Astrocyte (in vitro differentiated cells and primary cell): ENCODE results near the gene SMAD1. TPM values are rescaled to one million over a fixed set of nuclear protein-coding genes. Genes with fewer than 3 reads are reported as not detected.

Source experiments
- DNase-seq: peaks from one replicate; pipeline ENCODE4 v3.0.0-alpha.2; 2010; ENCODE audit warnings: low read depth
- FAIRE-seq: peaks from 2 replicates; lab custom pipeline; 2011; peaks lifted over from hg19 to GRCh38; lab: Jason Lieb, UNC
- H2AFZ ChIP-seq: 2 replicates; pipeline ENCODE4 v1.6.0; 2012; ENCODE audit warnings: low read depth, low read length, inconsistent platforms
- H3K27ac ChIP-seq: 2 replicates; pipeline ENCODE4 v1.5.1; 2011; ENCODE audit warnings: low read depth, low read length, inconsistent platforms
- H3K27me3 ChIP-seq: 2 replicates; pipeline ENCODE4 v1.6.0; 2011; ENCODE audit warnings: low read length, inconsistent platforms; ENCODE audit not compliant: insufficient read depth
- H3K36me3 ChIP-seq: 2 replicates; pipeline ENCODE4 v1.5.1; 2011; ENCODE audit warnings: low read length, inconsistent platforms; ENCODE audit not compliant: insufficient read depth
- H3K4me1 ChIP-seq: 2 replicates; pipeline ENCODE4 v1.5.1; 2011; ENCODE audit warnings: low read length, inconsistent platforms; ENCODE audit not compliant: insufficient read depth
- H3K4me2 ChIP-seq: 2 replicates; pipeline ENCODE4 v1.6.0; 2012; ENCODE audit warnings: low read length, inconsistent platforms
- H3K4me3 ChIP-seq: 2 replicates; pipeline ENCODE4 v1.5.1; 2011; ENCODE audit warnings: low read depth, mild to moderate bottlenecking, low read length, inconsistent platforms; ENCODE audit not compliant: insufficient read depth
- H3K79me2 ChIP-seq: 2 replicates; pipeline ENCODE4 v1.6.0; 2012; ENCODE audit warnings: mild to moderate bottlenecking, low read length, inconsistent platforms; ENCODE audit not compliant: insufficient read depth
- H3K9ac ChIP-seq: 2 replicates; pipeline ENCODE4 v1.6.0; 2012; ENCODE audit warnings: mild to moderate bottlenecking, low read length, inconsistent platforms
- H3K9me3 ChIP-seq: 2 replicates; pipeline ENCODE4 v1.5.1; 2012; ENCODE audit warnings: low read depth, mild to moderate bottlenecking, low read length, inconsistent platforms; ENCODE audit not compliant: insufficient read depth
- H4K20me1 ChIP-seq: 2 replicates; pipeline ENCODE4 v1.6.0; 2012; ENCODE audit warnings: low read length, inconsistent platforms; ENCODE audit not compliant: insufficient read depth
- H3K27ac Mint-ChIP-seq: one replicate; pipeline ENCODE4 v1.8.0; 2021; ENCODE audit warnings: mild to moderate bottlenecking, mixed read lengths; ENCODE audit not compliant: unreplicated experiment
- H3K27me3 Mint-ChIP-seq: one replicate; pipeline ENCODE4 v1.8.0; 2021; ENCODE audit warnings: low read depth, mixed read lengths; ENCODE audit not compliant: unreplicated experiment
- H3K36me3 Mint-ChIP-seq: one replicate; pipeline ENCODE4 v1.8.0; 2021; ENCODE audit warnings: low read depth, mixed read lengths; ENCODE audit not compliant: unreplicated experiment
- H3K4me1 Mint-ChIP-seq: one replicate; pipeline ENCODE4 v1.8.0; 2021; ENCODE audit warnings: low read depth, mixed read lengths; ENCODE audit not compliant: unreplicated experiment
- H3K4me3 Mint-ChIP-seq: one replicate; pipeline ENCODE4 v1.8.0; 2021; ENCODE audit warnings: mild to moderate bottlenecking, moderate library complexity, mixed read lengths; ENCODE audit not compliant: unreplicated experiment
- H3K9me3 Mint-ChIP-seq: one replicate; pipeline ENCODE4 v1.8.0; 2021; ENCODE audit warnings: mild to moderate bottlenecking, mixed read lengths; ENCODE audit not compliant: unreplicated experiment
- CTCF ChIP-seq: IDR thresholded peaks from 2 replicates; pipeline ENCODE4 v1.5.1; 2011; ENCODE audit warnings: low read depth, mild to moderate bottlenecking, inconsistent platforms, low read length, moderate library complexity; ENCODE audit not compliant: insufficient read depth
- EZH2 ChIP-seq: IDR thresholded peaks from 2 replicates; pipeline ENCODE4 v1.6.1; 2012; ENCODE audit warnings: mild to moderate bottlenecking, low read length, inconsistent platforms; ENCODE audit not compliant: insufficient read depth
- total RNA-seq: library from RNA; stranded (reverse); gene quantifications from 2 replicates; pipeline ENCODE4 v1.2.1, GENCODE V29; 2021

Gene SMAD1
- total RNA-seq, 1 donor from 2014 or later = 29.6 TPM

GRCh38 chr4:145513020-145513621 is 31.5 kb downstream of the SMAD1 start:
- H3K27me3 ChIP-seq = no peaks in the 10 kb centered on the region
- no peak overlapping the region for H3K4me3 ChIP-seq
- peaks cover 10% of the 10 kb centered on the region for H3K36me3 Mint-ChIP-seq
- DNase-seq (no peak), FAIRE-seq (no peak)
- H3K4me1 ChIP-seq = peaks cover under 1% of the 10 kb centered on the region
- H3K27ac Mint-ChIP-seq = no peak overlapping the region
- H3K9me3 Mint-ChIP-seq = peaks cover 8% of the 10 kb centered on the region
- no peaks in the 10 kb centered on the region for H3K27me3 Mint-ChIP-seq
- H3K79me2 ChIP-seq = peaks cover 95% of the 10 kb centered on the region
- no peak overlapping the region for H3K4me2 ChIP-seq
- TF ChIP-seq CTCF (no peak), EZH2 (no peak)
- peaks cover 16% of the 10 kb centered on the region for H3K4me1 Mint-ChIP-seq
- no peaks in the 10 kb centered on the region for H3K36me3 ChIP-seq
- no peak overlapping the region for H3K9ac ChIP-seq
- no peak overlapping the region for H3K27ac ChIP-seq
- no peak overlapping the region for H2AFZ ChIP-seq
- peaks cover 23% of the 10 kb centered on the region for H4K20me1 ChIP-seq
- H3K9me3 ChIP-seq = no peaks in the 10 kb centered on the region
- no peak overlapping the region for H3K4me3 Mint-ChIP-seq

DNA sequence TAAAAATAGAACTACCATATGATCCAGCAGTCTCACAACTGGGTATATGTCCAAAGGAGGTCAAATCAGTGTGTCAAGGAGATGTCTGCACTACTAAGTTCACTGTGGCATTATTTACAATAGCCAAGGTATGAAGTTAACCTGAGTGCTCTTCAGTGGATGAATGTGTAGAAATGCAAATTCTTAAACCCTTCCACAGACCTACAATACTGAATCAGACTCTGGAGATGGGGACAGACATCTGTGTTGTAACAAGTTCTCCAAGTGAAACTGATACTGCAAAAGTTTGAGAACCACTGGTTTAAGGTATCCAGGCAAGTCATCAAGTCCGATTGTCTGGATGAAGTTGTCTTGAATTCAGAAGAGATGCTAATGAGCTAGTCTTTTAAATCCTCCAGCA is 38.5 kb downstream of the SMAD1 start:
- no peak overlapping the region for H3K4me3 Mint-ChIP-seq
- no peak overlapping the region for H2AFZ ChIP-seq
- peaks cover 2% of the 10 kb centered on the region for H3K36me3 Mint-ChIP-seq
- H3K27me3 Mint-ChIP-seq = no peaks in the 10 kb centered on the region
- H4K20me1 ChIP-seq = peaks cover 21% of the 10 kb centered on the region
- H3K36me3 ChIP-seq = peaks cover 2% of the 10 kb centered on the region
- TF ChIP-seq EZH2 (no peak), CTCF (no peak)
- H3K79me2 ChIP-seq = peaks cover 74% of the 10 kb centered on the region
- H3K9me3 ChIP-seq = no peaks in the 10 kb centered on the region
- H3K9ac ChIP-seq = no peak overlapping the region
- no peak overlapping the region for H3K27ac ChIP-seq
- H3K27me3 ChIP-seq = no peaks in the 10 kb centered on the region
- no peak overlapping the region for H3K4me3 ChIP-seq
- H3K9me3 Mint-ChIP-seq = no peaks in the 10 kb centered on the region
- no peaks in the 10 kb centered on the region for H3K4me1 ChIP-seq
- H3K4me2 ChIP-seq = no peak overlapping the region
- no peak for DNase-seq
- H3K27ac Mint-ChIP-seq = no peak overlapping the region
- no peak for FAIRE-seq
- peaks cover 14% of the 10 kb centered on the region for H3K4me1 Mint-ChIP-seq

GRCh38 chr4:145521282-145521681 is 39.6 kb downstream of the SMAD1 start:
- no peak overlapping the region for H3K27ac Mint-ChIP-seq
- no peak for FAIRE-seq
- H3K4me3 Mint-ChIP-seq = no peak overlapping the region
- H3K4me1 Mint-ChIP-seq = peaks cover 20% of the 10 kb centered on the region
- Histone ChIP-seq H3K9ac (no peak overlapping the region), H3K4me1 (no peaks in the 10 kb centered on the region), H3K27me3 (no peaks in the 10 kb centered on the region), H3K9me3 (no peaks in the 10 kb centered on the region), H2AFZ (no peak overlapping the region), H3K27ac (no peak overlapping the region), H3K79me2 (peaks cover 71% of the 10 kb centered on the region), H3K36me3 (peaks cover 2% of the 10 kb centered on the region), H3K4me2 (no peak overlapping the region), H4K20me1 (peaks cover 27% of the 10 kb centered on the region), H3K4me3 (no peak overlapping the region)
- TF ChIP-seq CTCF (no peak), EZH2 (no peak)
- no peak for DNase-seq
- no peaks in the 10 kb centered on the region for H3K27me3 Mint-ChIP-seq
- no peaks in the 10 kb centered on the region for H3K9me3 Mint-ChIP-seq
- H3K36me3 Mint-ChIP-seq = peaks cover 2% of the 10 kb centered on the region
